HepG2 (cell line): Measurements from ENCODE around the gene PCNX1. TPM values are rescaled to one million over a fixed set of nuclear protein-coding genes. Genes with fewer than 3 reads are reported as not detected.

Source experiments
- AHDC1 ChIP-seq: sonication (generic); formaldehyde crosslinking; IDR thresholded peaks from 2 replicates; pipeline ENCODE4 v1.5.1; 2020; ENCODE audit warnings: mild to moderate bottlenecking, missing genetic modification reagents, borderline replicate concordance
- ARID2 ChIP-seq: sonication (generic); formaldehyde crosslinking; IDR thresholded peaks from 2 replicates; pipeline ENCODE4 v1.8.1; 2022; ENCODE audit warnings: mild to moderate bottlenecking, missing genetic modification reagents, borderline replicate concordance
- CREM ChIP-seq, 2 experiments: sonication (generic) in 1 of 2; formaldehyde crosslinking in 1 of 2; IDR thresholded peaks; 2 replicates each; pipeline versions ENCODE4 v1.4.0 to v1.6.1; 2016 to 2020; ENCODE audit warnings: antibody characterized with exemption in 1 of 2, mild to moderate bottlenecking in 1 of 2, missing genetic modification reagents in 1 of 2
- EED ChIP-seq: sonication (generic); formaldehyde crosslinking; IDR thresholded peaks from 2 replicates; pipeline ENCODE4 v1.5.0; 2020; ENCODE audit warnings: mild to moderate bottlenecking, missing genetic modification reagents
- HMG20A ChIP-seq: IDR thresholded peaks from 2 replicates; pipeline ENCODE4 v1.6.1; 2016; ENCODE audit warnings: borderline replicate concordance
- ISL2 ChIP-seq: sonication (generic); formaldehyde crosslinking; IDR thresholded peaks from 2 replicates; pipeline ENCODE4 v1.5.0; 2020; ENCODE audit warnings: missing genetic modification reagents
- NFIB ChIP-seq: sonication (generic); formaldehyde crosslinking; IDR thresholded peaks from 2 replicates; pipeline ENCODE4 v1.9.0; 2021; ENCODE audit warnings: missing genetic modification reagents, mild to moderate bottlenecking, borderline replicate concordance
- NFIC ChIP-seq: IDR thresholded peaks from 2 replicates; pipeline ENCODE4 v1.6.1; 2012; ENCODE audit warnings: mild to moderate bottlenecking, low read length, inconsistent platforms
- RELA ChIP-seq: sonication (generic); formaldehyde crosslinking; IDR thresholded peaks from 2 replicates; pipeline ENCODE4 v1.4.0; 2020; ENCODE audit warnings: missing genetic modification reagents
- SETDB1 ChIP-seq: sonication (generic); formaldehyde crosslinking; IDR thresholded peaks from 2 replicates; pipeline ENCODE4 v1.5.1; 2020; ENCODE audit warnings: missing genetic modification reagents, mild to moderate bottlenecking, borderline replicate concordance
- SKI ChIP-seq: fragments of 450-650 bp; IDR thresholded peaks from one replicate; pipeline ENCODE4 v1.6.1; 2018; ENCODE audit warnings: mild to moderate bottlenecking; ENCODE audit not compliant: partially characterized antibody
- SP140L ChIP-seq: sonication (generic); formaldehyde crosslinking; IDR thresholded peaks from 2 replicates; pipeline ENCODE4 v1.4.0; 2020; ENCODE audit warnings: missing genetic modification reagents, borderline replicate concordance
- TSC22D2 ChIP-seq: sonication (generic); formaldehyde crosslinking; IDR thresholded peaks from 2 replicates; pipeline ENCODE4 v1.5.1; 2020; ENCODE audit warnings: missing genetic modification reagents, mild to moderate bottlenecking, borderline replicate concordance
- ZBTB46 ChIP-seq: sonication (generic); formaldehyde crosslinking; IDR thresholded peaks from 2 replicates; pipeline ENCODE4 v1.4.0; 2020; ENCODE audit warnings: mild to moderate bottlenecking, missing genetic modification reagents, borderline replicate concordance
- ZMYM4 ChIP-seq: sonication (generic); formaldehyde crosslinking; IDR thresholded peaks from 2 replicates; pipeline ENCODE4 v1.8.1; 2023; ENCODE audit warnings: mild to moderate bottlenecking, missing genetic modification reagents
- ZNF577 ChIP-seq: sonication (generic); formaldehyde crosslinking; IDR thresholded peaks from 2 replicates; pipeline ENCODE4 v1.4.0; 2020; ENCODE audit warnings: mild to moderate bottlenecking, low read depth, missing genetic modification reagents, borderline replicate concordance
- polyA plus RNA-seq, 8 experiments: library from polyadenylated mRNA; depleted of rRNA in 3 of 8; stranded (reverse) in 7 of 8; unstranded in 1 of 8; fragments of >200 nt; fragmentation: Illumina TruSeq in 4 of 8; extraction: Trizol in 4 of 8; gene quantifications; 2 replicates each; pipeline versions ENCODE4 v1.2.1 to v1.2.3, GENCODE V29; 2011 to 2016; ENCODE audit warnings: low read depth in 4 of 8, missing spikeins in 1 of 8, mixed read lengths in 1 of 8; ENCODE audit not compliant: insufficient read depth in 1 of 8
- total RNA-seq, 5 experiments: library from RNA; depleted of rRNA; stranded (reverse); fragments of >200 nt; fragmentation: Illumina TruSeq; extraction: Trizol; gene quantifications; 2 replicates each; pipeline ENCODE4 v1.2.3, GENCODE V29; 2016; ENCODE audit warnings: low read depth in 1 of 5
- TF ChIP-seq, protein P1 (sequence below): sonication (generic); formaldehyde crosslinking; IDR thresholded peaks from 2 replicates; pipeline ENCODE4 v1.8.0; 2022; ENCODE audit warnings: missing genetic modification reagents, mild to moderate bottlenecking, moderate library complexity, borderline replicate concordance
- TF ChIP-seq, protein P2 (sequence below): sonication (generic); formaldehyde crosslinking; IDR thresholded peaks from 2 replicates; pipeline ENCODE4 v1.4.0; 2020; ENCODE audit warnings: missing genetic modification reagents

Gene PCNX1
- total and polyA plus RNA-seq, 2 of the 13 experiments (the other 11 are each of a cell fraction or from before 2014, with no cell fraction given) = 24.9 to 30.3 TPM

GRCh38 chr14:71116568-71117122 lies 209.4 kb downstream of the PCNX1 start (continued):
- 0 out of 2 replicates have a peak, but pooled peaks have one; percentile 47 for TF ChIP-seq HMG20A (CRISPR knock-in tag)
- no peak for TF ChIP-seq RELA
- TF ChIP-seq ZBTB46 (CRISPR knock-in tag) = no peak
- TF ChIP-seq ISL2 (CRISPR knock-in tag) = peak; percentile 72; the same call in 1 of the 2 replicates
- TF ChIP-seq NFIB (CRISPR knock-in tag) = no peak
- no peak; the same call in 1 of the 2 replicates for TF ChIP-seq NFIC
- TF ChIP-seq EED (CRISPR knock-in tag) = no peak
- no peak for TF ChIP-seq SETDB1 (CRISPR knock-in tag)
- TF ChIP-seq AHDC1 (CRISPR knock-in tag) = peak; percentile 58; the same call in 1 of the 2 replicates
- no peak for TF ChIP-seq ARID2 (CRISPR knock-in tag)
- TF ChIP-seq, protein P1, sequence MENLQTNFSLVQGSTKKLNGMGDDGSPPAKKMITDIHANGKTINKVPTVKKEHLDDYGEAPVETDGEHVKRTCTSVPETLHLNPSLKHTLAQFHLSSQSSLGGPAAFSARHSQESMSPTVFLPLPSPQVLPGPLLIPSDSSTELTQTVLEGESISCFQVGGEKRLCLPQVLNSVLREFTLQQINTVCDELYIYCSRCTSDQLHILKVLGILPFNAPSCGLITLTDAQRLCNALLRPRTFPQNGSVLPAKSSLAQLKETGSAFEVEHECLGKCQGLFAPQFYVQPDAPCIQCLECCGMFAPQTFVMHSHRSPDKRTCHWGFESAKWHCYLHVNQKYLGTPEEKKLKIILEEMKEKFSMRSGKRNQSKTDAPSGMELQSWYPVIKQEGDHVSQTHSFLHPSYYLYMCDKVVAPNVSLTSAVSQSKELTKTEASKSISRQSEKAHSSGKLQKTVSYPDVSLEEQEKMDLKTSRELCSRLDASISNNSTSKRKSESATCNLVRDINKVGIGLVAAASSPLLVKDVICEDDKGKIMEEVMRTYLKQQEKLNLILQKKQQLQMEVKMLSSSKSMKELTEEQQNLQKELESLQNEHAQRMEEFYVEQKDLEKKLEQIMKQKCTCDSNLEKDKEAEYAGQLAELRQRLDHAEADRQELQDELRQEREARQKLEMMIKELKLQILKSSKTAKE (CRISPR knock-in tag) = peak; percentile 47; the same call in 1 of the 2 replicates
- TF ChIP-seq ZMYM4 (CRISPR knock-in tag) = no peak
- TF ChIP-seq ZNF577 (CRISPR knock-in tag) = no peak
- TF ChIP-seq SP140L = no peak
- peak; percentile 70 for TF ChIP-seq SKI
- TF ChIP-seq, protein P2, sequence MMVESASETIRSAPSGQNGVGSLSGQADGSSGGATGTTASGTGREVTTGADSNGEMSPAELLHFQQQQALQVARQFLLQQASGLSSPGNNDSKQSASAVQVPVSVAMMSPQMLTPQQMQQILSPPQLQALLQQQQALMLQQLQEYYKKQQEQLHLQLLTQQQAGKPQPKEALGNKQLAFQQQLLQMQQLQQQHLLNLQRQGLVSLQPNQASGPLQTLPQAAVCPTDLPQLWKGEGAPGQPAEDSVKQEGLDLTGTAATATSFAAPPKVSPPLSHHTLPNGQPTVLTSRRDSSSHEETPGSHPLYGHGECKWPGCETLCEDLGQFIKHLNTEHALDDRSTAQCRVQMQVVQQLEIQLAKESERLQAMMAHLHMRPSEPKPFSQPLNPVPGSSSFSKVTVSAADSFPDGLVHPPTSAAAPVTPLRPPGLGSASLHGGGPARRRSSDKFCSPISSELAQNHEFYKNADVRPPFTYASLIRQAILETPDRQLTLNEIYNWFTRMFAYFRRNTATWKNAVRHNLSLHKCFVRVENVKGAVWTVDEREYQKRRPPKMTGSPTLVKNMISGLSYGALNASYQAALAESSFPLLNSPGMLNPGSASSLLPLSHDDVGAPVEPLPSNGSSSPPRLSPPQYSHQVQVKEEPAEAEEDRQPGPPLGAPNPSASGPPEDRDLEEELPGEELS (CRISPR knock-in tag) = peak; percentile 64
- peak; percentile 36; the same call in 1 of the 2 replicates for TF ChIP-seq CREM (IDR thresholded peaks at IDR 0.05)
- no peak for TF ChIP-seq CREM (CRISPR knock-in tag; IDR thresholded peaks at IDR 0.05)
- no peak for TF ChIP-seq TSC22D2 (CRISPR knock-in tag)
